ENCODE measurements around the gene MAMDC2.

Gene MAMDC2

DNA sequence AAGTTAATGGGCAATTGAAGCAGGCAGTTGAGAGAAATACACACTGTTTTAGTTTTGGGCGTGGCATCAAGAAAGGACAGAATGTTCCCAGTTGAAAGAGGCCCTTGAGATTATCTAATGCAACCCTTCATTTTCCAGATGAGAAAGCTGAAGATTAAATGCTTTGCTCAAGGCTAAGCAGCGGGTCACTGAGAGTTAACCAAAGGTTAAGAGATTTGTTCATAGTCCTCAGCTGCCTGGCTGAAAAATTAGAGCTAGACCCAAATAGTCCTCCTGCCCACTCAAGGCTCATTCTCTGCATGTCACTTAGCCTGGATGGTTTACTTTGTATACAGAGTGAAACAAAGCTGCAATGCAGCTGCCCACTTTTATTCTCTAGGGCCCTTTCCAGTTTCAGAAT lies 46.7 kb upstream of the MAMDC2 start:
- TF ChIP-seq TOX (CRISPR knock-in tag; IDR thresholded peaks at IDR 0.05; ENCODE audit: borderline replicate concordance): no peak
- no peak for TF ChIP-seq ZFP3 (CRISPR knock-in tag; IDR thresholded peaks at IDR 0.05)
- TF ChIP-seq, protein P1, sequence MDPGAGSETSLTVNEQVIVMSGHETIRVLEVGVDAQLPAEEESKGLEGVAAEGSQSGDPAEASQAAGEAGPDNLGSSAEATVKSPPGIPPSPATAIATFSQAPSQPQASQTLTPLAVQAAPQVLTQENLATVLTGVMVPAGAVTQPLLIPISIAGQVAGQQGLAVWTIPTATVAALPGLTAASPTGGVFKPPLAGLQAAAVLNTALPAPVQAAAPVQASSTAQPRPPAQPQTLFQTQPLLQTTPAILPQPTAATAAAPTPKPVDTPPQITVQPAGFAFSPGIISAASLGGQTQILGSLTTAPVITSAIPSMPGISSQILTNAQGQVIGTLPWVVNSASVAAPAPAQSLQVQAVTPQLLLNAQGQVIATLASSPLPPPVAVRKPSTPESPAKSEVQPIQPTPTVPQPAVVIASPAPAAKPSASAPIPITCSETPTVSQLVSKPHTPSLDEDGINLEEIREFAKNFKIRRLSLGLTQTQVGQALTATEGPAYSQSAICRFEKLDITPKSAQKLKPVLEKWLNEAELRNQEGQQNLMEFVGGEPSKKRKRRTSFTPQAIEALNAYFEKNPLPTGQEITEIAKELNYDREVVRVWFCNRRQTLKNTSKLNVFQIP (CRISPR knock-in tag; IDR thresholded peaks at IDR 0.05; ENCODE audit: borderline replicate concordance, low read depth): no peak
- no peak for TF ChIP-seq OSR1 (CRISPR knock-in tag; IDR thresholded peaks at IDR 0.05)
- TF ChIP-seq ARNTL (CRISPR knock-in tag; IDR thresholded peaks at IDR 0.05; ENCODE audit: borderline replicate concordance, low read depth): no peak
- TF ChIP-seq ZC3H10 (CRISPR knock-in tag; IDR thresholded peaks at IDR 0.05): no peak
- no peak for TF ChIP-seq ZNF8 (CRISPR knock-in tag; IDR thresholded peaks at IDR 0.05)
- TF ChIP-seq ISL1 (CRISPR knock-in tag; IDR thresholded peaks at IDR 0.05): no peak
- no peak for TF ChIP-seq SNAI2 (CRISPR knock-in tag; IDR thresholded peaks at IDR 0.05)
- ATAC-seq: no peak

DNA sequence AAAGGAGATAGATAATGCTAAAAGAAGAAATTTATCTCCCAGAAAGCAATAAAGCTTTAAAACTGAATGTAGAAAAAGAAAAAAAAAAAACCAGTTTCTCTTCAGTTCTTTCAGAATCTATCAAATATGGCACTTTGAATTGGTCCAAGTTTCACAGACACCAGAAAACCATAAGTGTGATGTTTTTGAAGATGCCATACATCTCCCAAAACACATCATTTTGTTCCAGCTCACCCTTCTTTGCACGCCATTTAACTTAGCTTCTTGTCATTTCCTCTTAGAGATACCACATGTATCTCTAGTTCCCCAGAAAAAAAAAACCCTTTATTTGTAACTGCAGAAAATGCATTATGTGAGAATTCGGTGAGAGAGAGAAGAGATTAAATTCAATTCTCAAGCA lies 46.1 kb upstream of the MAMDC2 start:
- ATAC-seq: no peak
- TF ChIP-seq, protein P1 (CRISPR knock-in tag; IDR thresholded peaks at IDR 0.05; ENCODE audit: borderline replicate concordance, low read depth): no peak
- no peak for TF ChIP-seq PPARA (CRISPR knock-in tag; IDR thresholded peaks at IDR 0.05; ENCODE audit: borderline replicate concordance)
- TF ChIP-seq, protein P2, sequence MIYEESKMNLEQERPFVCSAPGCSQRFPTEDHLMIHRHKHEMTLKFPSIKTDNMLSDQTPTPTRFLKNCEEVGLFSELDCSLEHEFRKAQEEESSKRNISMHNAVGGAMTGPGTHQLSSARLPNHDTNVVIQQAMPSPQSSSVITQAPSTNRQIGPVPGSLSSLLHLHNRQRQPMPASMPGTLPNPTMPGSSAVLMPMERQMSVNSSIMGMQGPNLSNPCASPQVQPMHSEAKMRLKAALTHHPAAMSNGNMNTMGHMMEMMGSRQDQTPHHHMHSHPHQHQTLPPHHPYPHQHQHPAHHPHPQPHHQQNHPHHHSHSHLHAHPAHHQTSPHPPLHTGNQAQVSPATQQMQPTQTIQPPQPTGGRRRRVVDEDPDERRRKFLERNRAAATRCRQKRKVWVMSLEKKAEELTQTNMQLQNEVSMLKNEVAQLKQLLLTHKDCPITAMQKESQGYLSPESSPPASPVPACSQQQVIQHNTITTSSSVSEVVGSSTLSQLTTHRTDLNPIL (CRISPR knock-in tag; IDR thresholded peaks at IDR 0.05; ENCODE audit: low read depth): no peak

DNA sequence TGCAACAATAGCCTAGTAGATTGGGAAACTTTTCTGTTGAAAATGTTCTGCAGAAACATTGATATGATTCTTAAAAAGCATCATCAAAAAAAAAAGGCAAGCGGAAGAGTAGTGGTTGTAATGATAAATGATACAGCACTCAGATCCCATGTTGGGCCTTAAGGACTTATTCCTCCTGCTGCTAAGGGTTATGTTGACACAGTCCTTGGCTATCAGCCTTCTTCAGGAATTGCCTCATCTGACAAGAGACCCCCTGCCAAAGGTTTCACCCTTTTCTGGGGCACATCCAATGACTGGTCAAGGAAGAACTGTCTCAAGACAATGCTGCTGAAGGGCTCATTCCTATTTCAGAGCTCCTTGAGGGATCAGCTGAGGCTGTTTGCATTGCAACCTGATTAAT lies 44.3 kb upstream of the MAMDC2 start:
- no peak for ATAC-seq
- TF ChIP-seq ESRRG (CRISPR knock-in tag; IDR thresholded peaks at IDR 0.05): no peak
- TF ChIP-seq, protein P3, sequence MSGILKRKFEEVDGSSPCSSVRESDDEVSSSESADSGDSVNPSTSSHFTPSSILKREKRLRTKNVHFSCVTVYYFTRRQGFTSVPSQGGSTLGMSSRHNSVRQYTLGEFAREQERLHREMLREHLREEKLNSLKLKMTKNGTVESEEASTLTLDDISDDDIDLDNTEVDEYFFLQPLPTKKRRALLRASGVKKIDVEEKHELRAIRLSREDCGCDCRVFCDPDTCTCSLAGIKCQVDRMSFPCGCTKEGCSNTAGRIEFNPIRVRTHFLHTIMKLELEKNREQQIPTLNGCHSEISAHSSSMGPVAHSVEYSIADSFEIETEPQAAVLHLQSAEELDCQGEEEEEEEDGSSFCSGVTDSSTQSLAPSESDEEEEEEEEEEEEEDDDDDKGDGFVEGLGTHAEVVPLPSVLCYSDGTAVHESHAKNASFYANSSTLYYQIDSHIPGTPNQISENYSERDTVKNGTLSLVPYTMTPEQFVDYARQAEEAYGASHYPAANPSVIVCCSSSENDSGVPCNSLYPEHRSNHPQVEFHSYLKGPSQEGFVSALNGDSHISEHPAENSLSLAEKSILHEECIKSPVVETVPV (CRISPR knock-in tag; IDR thresholded peaks at IDR 0.05): no peak
- no peak for TF ChIP-seq TCF4 (CRISPR knock-in tag; IDR thresholded peaks at IDR 0.05; ENCODE audit: borderline replicate concordance)
- no peak for TF ChIP-seq CSDC2 (CRISPR knock-in tag; IDR thresholded peaks at IDR 0.05)
- TF ChIP-seq SNAI2 (CRISPR knock-in tag; IDR thresholded peaks at IDR 0.05): no peak
- TF ChIP-seq RARB (CRISPR knock-in tag; IDR thresholded peaks at IDR 0.05): no peak
- no peak for TF ChIP-seq GLIS3 (CRISPR knock-in tag; IDR thresholded peaks at IDR 0.05)
- TF ChIP-seq, protein P4, sequence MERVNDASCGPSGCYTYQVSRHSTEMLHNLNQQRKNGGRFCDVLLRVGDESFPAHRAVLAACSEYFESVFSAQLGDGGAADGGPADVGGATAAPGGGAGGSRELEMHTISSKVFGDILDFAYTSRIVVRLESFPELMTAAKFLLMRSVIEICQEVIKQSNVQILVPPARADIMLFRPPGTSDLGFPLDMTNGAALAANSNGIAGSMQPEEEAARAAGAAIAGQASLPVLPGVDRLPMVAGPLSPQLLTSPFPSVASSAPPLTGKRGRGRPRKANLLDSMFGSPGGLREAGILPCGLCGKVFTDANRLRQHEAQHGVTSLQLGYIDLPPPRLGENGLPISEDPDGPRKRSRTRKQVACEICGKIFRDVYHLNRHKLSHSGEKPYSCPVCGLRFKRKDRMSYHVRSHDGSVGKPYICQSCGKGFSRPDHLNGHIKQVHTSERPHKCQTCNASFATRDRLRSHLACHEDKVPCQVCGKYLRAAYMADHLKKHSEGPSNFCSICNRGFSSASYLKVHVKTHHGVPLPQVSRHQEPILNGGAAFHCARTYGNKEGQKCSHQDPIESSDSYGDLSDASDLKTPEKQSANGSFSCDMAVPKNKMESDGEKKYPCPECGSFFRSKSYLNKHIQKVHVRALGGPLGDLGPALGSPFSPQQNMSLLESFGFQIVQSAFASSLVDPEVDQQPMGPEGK (CRISPR knock-in tag; IDR thresholded peaks at IDR 0.05; ENCODE audit: borderline replicate concordance): no peak
- no peak for TF ChIP-seq ARNTL (CRISPR knock-in tag; IDR thresholded peaks at IDR 0.05; ENCODE audit: borderline replicate concordance, low read depth)
- TF ChIP-seq ZFP30 (CRISPR knock-in tag; IDR thresholded peaks at IDR 0.05): no peak
- no peak for TF ChIP-seq TOX (CRISPR knock-in tag; IDR thresholded peaks at IDR 0.05; ENCODE audit: borderline replicate concordance)
- TF ChIP-seq OSR1 (CRISPR knock-in tag; IDR thresholded peaks at IDR 0.05): no peak
- TF ChIP-seq ZC3H10 (CRISPR knock-in tag; IDR thresholded peaks at IDR 0.05): no peak
- no peak for TF ChIP-seq ZFP3 (CRISPR knock-in tag; IDR thresholded peaks at IDR 0.05)
- TF ChIP-seq, protein P2 (CRISPR knock-in tag; IDR thresholded peaks at IDR 0.05; ENCODE audit: low read depth): no peak

DNA sequence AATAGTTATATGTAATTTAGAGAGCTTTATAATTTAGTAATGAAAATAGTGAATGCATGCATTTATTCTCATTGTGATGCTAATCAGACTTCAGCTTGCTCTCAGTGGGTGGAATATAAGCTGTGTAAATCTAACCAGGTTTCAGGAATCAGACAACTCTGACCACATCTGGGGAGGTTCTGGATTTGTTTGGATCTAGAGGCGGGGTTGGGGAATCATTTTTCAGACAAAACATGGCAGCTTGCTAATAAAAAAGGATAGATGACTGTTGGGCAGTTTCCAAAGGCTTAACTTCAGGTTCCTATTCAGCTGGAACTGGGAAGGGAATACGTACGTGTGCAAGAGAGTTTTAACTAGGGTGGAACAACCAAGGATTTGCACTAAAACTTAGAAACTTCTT lies 43.2 kb upstream of the MAMDC2 start:
- ATAC-seq: no peak
- TF ChIP-seq ZFP3 (CRISPR knock-in tag; IDR thresholded peaks at IDR 0.05) (no peak), RARB (CRISPR knock-in tag; IDR thresholded peaks at IDR 0.05) (no peak), PPARA (CRISPR knock-in tag; IDR thresholded peaks at IDR 0.05; ENCODE audit: borderline replicate concordance) (no peak), BACH2 (CRISPR knock-in tag; IDR thresholded peaks at IDR 0.05; ENCODE audit: borderline replicate concordance) (no peak), ARNTL (CRISPR knock-in tag; IDR thresholded peaks at IDR 0.05; ENCODE audit: borderline replicate concordance, low read depth) (no peak), ISL1 (CRISPR knock-in tag; IDR thresholded peaks at IDR 0.05) (no peak), ZNF565 (CRISPR knock-in tag; conservative IDR thresholded peaks at IDR 0.05; ENCODE audit: low read depth) (no peak), ZFP30 (CRISPR knock-in tag; IDR thresholded peaks at IDR 0.05) (no peak)
- TF ChIP-seq, protein P3 (CRISPR knock-in tag; IDR thresholded peaks at IDR 0.05): no peak
- TF ChIP-seq, protein P5, sequence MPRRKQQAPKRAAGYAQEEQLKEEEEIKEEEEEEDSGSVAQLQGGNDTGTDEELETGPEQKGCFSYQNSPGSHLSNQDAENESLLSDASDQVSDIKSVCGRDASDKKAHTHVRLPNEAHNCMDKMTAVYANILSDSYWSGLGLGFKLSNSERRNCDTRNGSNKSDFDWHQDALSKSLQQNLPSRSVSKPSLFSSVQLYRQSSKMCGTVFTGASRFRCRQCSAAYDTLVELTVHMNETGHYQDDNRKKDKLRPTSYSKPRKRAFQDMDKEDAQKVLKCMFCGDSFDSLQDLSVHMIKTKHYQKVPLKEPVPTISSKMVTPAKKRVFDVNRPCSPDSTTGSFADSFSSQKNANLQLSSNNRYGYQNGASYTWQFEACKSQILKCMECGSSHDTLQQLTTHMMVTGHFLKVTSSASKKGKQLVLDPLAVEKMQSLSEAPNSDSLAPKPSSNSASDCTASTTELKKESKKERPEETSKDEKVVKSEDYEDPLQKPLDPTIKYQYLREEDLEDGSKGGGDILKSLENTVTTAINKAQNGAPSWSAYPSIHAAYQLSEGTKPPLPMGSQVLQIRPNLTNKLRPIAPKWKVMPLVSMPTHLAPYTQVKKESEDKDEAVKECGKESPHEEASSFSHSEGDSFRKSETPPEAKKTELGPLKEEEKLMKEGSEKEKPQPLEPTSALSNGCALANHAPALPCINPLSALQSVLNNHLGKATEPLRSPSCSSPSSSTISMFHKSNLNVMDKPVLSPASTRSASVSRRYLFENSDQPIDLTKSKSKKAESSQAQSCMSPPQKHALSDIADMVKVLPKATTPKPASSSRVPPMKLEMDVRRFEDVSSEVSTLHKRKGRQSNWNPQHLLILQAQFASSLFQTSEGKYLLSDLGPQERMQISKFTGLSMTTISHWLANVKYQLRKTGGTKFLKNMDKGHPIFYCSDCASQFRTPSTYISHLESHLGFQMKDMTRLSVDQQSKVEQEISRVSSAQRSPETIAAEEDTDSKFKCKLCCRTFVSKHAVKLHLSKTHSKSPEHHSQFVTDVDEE (CRISPR knock-in tag; IDR thresholded peaks at IDR 0.05): no peak

Measured in SK-N-SH treated with all-trans-retinoic acid at 6 μM for 48 hours (cell line).